Neural crest cell (in vitro differentiated cells): ENCODE measurements around the gene ADAD1. TPM values are rescaled to one million over a fixed set of nuclear protein-coding genes. Genes with fewer than 3 reads are reported as not detected.

Source experiments
- DNase-seq: peaks from one replicate; pipeline ENCODE4 v3.0.0; 2021; ENCODE audit warnings: low read depth, mixed read lengths, low spot score
- H3K27ac Mint-ChIP-seq: one replicate; pipeline ENCODE4 v1.8.0; 2021; ENCODE audit warnings: mild to moderate bottlenecking, mixed read lengths; ENCODE audit not compliant: unreplicated experiment
- H3K27me3 Mint-ChIP-seq: 2 replicates; pipeline ENCODE4 v1.8.0; 2021; ENCODE audit warnings: low read depth, mild to moderate bottlenecking, mixed read lengths
- H3K36me3 Mint-ChIP-seq: 2 replicates; pipeline ENCODE4 v1.8.0; 2021; ENCODE audit warnings: low read depth, mild to moderate bottlenecking, mixed read lengths
- H3K4me1 Mint-ChIP-seq: 2 replicates; pipeline ENCODE4 v1.8.0; 2021; ENCODE audit warnings: mixed read lengths
- H3K4me3 Mint-ChIP-seq: one replicate; pipeline ENCODE4 v1.8.0; 2021; ENCODE audit warnings: mild to moderate bottlenecking, mixed read lengths
- H3K9me3 Mint-ChIP-seq: 2 replicates; pipeline ENCODE4 v1.8.0; 2021; ENCODE audit warnings: mixed read lengths
- total RNA-seq: library from RNA; stranded (reverse); gene quantifications from 2 replicates; pipeline ENCODE4 v1.2.1, GENCODE V29; 2021
- TF ChIP-seq, protein P1 (sequence below): fragments of 200-600 bp; sonication (generic); conservative IDR thresholded peaks from 2 replicates; pipeline ENCODE4 v1.5.0; 2021; ENCODE audit warnings: antibody characterized with exemption, mild to moderate bottlenecking

ADAD1 gene
- total RNA-seq, 1 donor from 2014 or later, result not detected

DNA sequence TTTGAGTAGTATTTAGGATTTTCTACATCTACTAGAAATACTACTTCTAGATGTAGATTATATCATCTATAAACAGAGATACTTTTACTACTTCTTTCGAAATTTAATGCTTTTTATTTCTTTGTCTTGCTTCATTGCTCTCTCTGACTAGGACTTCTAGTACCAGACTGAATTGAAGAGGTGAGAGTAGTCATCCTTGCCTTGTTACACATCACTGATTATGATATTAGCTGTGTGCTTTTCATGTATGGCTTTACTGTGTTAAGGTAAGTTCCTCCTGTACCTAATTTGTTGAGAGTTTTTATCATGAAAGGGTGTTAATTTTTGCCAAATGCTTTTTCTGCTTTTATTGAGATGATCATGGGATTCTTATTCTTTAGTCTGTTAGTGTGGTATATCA, 97.3 kb downstream of the ADAD1 start:
- TF ChIP-seq, protein P1, sequence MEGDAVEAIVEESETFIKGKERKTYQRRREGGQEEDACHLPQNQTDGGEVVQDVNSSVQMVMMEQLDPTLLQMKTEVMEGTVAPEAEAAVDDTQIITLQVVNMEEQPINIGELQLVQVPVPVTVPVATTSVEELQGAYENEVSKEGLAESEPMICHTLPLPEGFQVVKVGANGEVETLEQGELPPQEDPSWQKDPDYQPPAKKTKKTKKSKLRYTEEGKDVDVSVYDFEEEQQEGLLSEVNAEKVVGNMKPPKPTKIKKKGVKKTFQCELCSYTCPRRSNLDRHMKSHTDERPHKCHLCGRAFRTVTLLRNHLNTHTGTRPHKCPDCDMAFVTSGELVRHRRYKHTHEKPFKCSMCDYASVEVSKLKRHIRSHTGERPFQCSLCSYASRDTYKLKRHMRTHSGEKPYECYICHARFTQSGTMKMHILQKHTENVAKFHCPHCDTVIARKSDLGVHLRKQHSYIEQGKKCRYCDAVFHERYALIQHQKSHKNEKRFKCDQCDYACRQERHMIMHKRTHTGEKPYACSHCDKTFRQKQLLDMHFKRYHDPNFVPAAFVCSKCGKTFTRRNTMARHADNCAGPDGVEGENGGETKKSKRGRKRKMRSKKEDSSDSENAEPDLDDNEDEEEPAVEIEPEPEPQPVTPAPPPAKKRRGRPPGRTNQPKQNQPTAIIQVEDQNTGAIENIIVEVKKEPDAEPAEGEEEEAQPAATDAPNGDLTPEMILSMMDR, result no peak
- no peak overlapping the region for H3K27ac Mint-ChIP-seq
- no peaks in the 10 kb centered on the region for H3K27me3 Mint-ChIP-seq
- H3K9me3 Mint-ChIP-seq, result peaks cover 2% of the 10 kb centered on the region
- no peak for DNase-seq
- peaks cover 3% of the 10 kb centered on the region for H3K36me3 Mint-ChIP-seq
- no peaks in the 10 kb centered on the region for H3K4me1 Mint-ChIP-seq
- no peak overlapping the region for H3K4me3 Mint-ChIP-seq

DNA sequence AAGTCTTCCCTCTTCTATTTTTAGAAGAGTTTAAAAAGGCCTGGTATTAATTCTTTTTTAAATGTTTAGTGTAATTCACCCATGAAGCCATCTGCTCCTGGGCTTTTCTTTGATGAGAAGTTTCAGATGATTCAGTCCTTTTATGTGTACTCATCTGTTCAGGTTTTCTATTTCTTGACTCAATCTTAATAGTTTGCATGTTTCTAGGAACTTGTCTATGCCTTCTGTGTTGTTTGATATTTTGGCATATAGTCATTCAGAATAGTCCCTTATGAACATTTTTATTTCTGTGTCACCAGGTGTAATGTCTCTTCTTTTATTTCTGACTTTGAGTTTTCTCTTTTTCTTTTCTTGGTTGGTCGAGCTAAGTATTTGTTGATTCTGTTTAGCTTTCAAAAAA, 97.9 kb downstream of the ADAD1 start:
- TF ChIP-seq, protein P1, result no peak
- H3K27me3 Mint-ChIP-seq, result no peaks in the 10 kb centered on the region
- no peak overlapping the region for H3K27ac Mint-ChIP-seq
- no peak overlapping the region for H3K4me3 Mint-ChIP-seq
- H3K36me3 Mint-ChIP-seq, result peaks cover 3% of the 10 kb centered on the region
- no peaks in the 10 kb centered on the region for H3K4me1 Mint-ChIP-seq
- DNase-seq, result no peak
- peaks cover 2% of the 10 kb centered on the region for H3K9me3 Mint-ChIP-seq

Other genes starting within 250 kb of the ADAD1 start
- 37.6 and 37.7 TPM in 2 replicates for gene BLTP1, start 226.7 kb upstream of the ADAD1 start, total RNA-seq
- gene IL2, start 77.7 kb downstream of the ADAD1 start, total RNA-seq, result not detected in 2 replicates
- not detected in 2 replicates for gene IL21, start 242.1 kb downstream of the ADAD1 start, total RNA-seq